ENCODE data around the gene WDR4. TPM values are rescaled to one million over a fixed set of nuclear protein-coding genes. Genes with fewer than 3 reads are reported as not detected.
"Not testable (repeated sequence)": the region's sequence is repeated elsewhere in the genome, so short reads cannot be mapped to it uniquely, and the experiment has no call there.

WDR4 gene
- total and polyA plus RNA-seq, 9 of the 15 experiments (the other 6 are each of a cell fraction or from before 2014, with no cell fraction given), result 5.4 to 95.4 (median 32.1) TPM

DNA sequence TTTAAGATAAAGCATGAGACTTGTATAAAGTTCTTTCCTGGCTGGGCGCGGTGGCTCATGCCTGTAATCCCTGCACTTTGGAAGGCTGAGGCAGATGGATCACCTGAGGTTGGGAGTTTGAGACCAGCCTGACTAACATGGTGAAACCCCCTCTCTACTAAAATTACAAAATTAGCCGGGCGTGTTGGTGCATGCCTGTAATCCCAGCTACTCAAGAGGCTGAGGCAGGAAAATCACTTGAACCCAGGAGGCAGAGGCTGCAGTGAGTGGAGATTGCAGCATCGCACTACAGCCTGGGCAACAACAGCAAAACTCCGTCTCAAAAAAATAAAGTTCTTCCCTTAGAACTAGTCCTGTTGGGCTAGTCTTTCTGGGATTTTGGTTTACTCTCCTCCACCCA is 32.6 kb upstream of the WDR4 start:
- H2AFZ ChIP-seq (ENCODE audit: low read depth, low read length); BruUV-seq (replicated peaks); H3K27me3 ChIP-seq (ENCODE audit: control insufficient read depth in 2 of 2, insufficient read depth in 2 of 2, low read length in 2 of 2); H3K79me2 ChIP-seq (ENCODE audit: control insufficient read depth, insufficient read depth, low read length); H3K4me1 ChIP-seq (replicated peaks in 1 of 2; ENCODE audit: control insufficient read depth in 2 of 2, insufficient read depth in 2 of 2, low read length in 2 of 2); FAIRE-seq; H3K9me1 ChIP-seq (ENCODE audit: control insufficient read depth, insufficient read depth, low read length); CTCF ChIA-PET (ENCODE audit: low intra/inter-chr PET ratio); DNase-seq (ENCODE audit: extremely low read depth in 1 of 4, low spot score in 3 of 4); intact Hi-C loops (cut with micrococcal nuclease); H3K9ac ChIP-seq (ENCODE audit: insufficient read depth in 1 of 2, low read depth in 2 of 2, low read length in 2 of 2); ATAC-seq; H3K9me3 ChIP-seq (replicated peaks; ENCODE audit: control insufficient read depth, insufficient read depth, low read depth, low read length); H3K4me2 ChIP-seq (ENCODE audit: insufficient read depth, low read length); H3K27ac ChIP-seq (ENCODE audit: extremely low read depth, low read depth, low read length); H3K4me3 ChIP-seq; H4K20me1 ChIP-seq (replicated peaks; ENCODE audit: control insufficient read depth, insufficient read depth, low read length): not testable (repeated sequence)
- POLR2A ChIA-PET, result interaction anchor here (0.6 to 0.7 kb wide), 2 partner anchors 28 to 651 kb away, joined by 3 to 4 read pairs; no protein-coding TSS in a partner anchor
- WGBS (ENCODE audit: insufficient coverage, low coverage, missing lambda C conversion rate), result 89% methylated on average over 5 of the region's 6 CpGs
- H3K36me3 ChIP-seq (ENCODE audit: control insufficient read depth, insufficient read depth, low read length), result peaks cover 53% of the 10 kb centered on the region; the same call in 2 of the 3 replicates
- TF ChIP-seq POLR2A (conservative IDR thresholded peaks at IDR 0.05), result peak; percentile 29; the same call in 1 of the 2 replicates
- in situ Hi-C loops (cut with MboI), result loop anchor here (25.0 kb wide), 1 partner anchor 200 kb away; the partner anchor contains the start of gene U2AF1

DNA sequence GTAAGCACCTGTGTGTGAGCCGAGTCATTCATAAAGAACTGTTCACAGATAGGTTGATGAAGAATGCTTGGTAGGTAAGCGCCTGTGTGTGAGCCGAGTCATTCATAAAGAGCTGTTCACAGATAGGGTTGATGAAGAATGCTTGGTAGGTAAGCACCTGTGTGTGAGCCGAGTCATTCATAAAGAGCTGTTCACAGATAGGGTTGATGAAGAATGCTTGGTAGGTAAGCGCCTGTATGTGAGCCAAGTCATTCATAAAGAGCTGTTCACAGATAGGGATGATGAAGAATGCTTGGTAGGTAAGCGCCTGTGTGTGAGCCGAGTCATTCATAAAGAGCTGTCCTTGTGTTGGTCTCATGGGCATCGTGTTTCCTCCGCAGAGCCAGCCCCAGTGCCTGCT is 29.1 kb upstream of the WDR4 start:
- H3K36me3 ChIP-seq (ENCODE audit: control insufficient read depth, insufficient read depth, low read length), result peaks cover 86% of the 10 kb centered on the region; the same call in 2 of the 3 replicates
- H3K27ac ChIP-seq (ENCODE audit: extremely low read depth, low read depth, low read length); H3K27me3 ChIP-seq (ENCODE audit: control insufficient read depth in 2 of 2, insufficient read depth in 2 of 2, low read length in 2 of 2); CTCF ChIA-PET (ENCODE audit: low intra/inter-chr PET ratio); intact Hi-C loops (cut with micrococcal nuclease); H3K4me2 ChIP-seq (ENCODE audit: insufficient read depth, low read length); H3K9me3 ChIP-seq (replicated peaks; ENCODE audit: control insufficient read depth, insufficient read depth, low read depth, low read length); H3K79me2 ChIP-seq (ENCODE audit: control insufficient read depth, insufficient read depth, low read length); H4K20me1 ChIP-seq (replicated peaks; ENCODE audit: control insufficient read depth, insufficient read depth, low read length); H3K4me3 ChIP-seq; DNase-seq (ENCODE audit: extremely low read depth in 1 of 4, low spot score in 3 of 4); H2AFZ ChIP-seq (ENCODE audit: low read depth, low read length); FAIRE-seq; H3K9me1 ChIP-seq (ENCODE audit: control insufficient read depth, insufficient read depth, low read length); H3K4me1 ChIP-seq (replicated peaks in 1 of 2; ENCODE audit: control insufficient read depth in 2 of 2, insufficient read depth in 2 of 2, low read length in 2 of 2); ATAC-seq; BruUV-seq (replicated peaks); H3K9ac ChIP-seq (ENCODE audit: insufficient read depth in 1 of 2, low read depth in 2 of 2, low read length in 2 of 2): not testable (repeated sequence)
- whole genome bisulfite sequencing (ENCODE audit: insufficient coverage, low coverage, missing lambda C conversion rate), result 90% methylated on average over 9 of the region's 9 CpGs
- in situ Hi-C loops (cut with MboI), result loop anchor here (25.0 kb wide), 1 partner anchor 204 kb away; the partner anchor contains the start of gene U2AF1
- POLR2A ChIA-PET, result interaction anchor here (1.2 kb wide), 1 partner anchor 11 kb away, joined by 7 read pairs; no protein-coding TSS in a partner anchor
